Tibial artery (tissue), 4 donors: ENCODE results near the gene ZHX3.

ENCODE experiments used
- DNase-seq, 2 donors: peaks; one replicate each; pipeline ENCODE4 v3.0.0-alpha.2; 2019
- H3K27ac ChIP-seq, 2 donors: fragments of 200-600 bp; sonication (generic) in 1 of 2; 1 replicate in 1 of 2; 2 replicates in 1 of 2; pipeline ENCODE4 v1.5.1; 2018 to 2019; ENCODE audit warnings: mild to moderate bottlenecking in 1 of 2
- H3K27me3 ChIP-seq, 2 donors: fragments of 200-600 bp; sonication (generic) in 1 of 2; one replicate each; pipeline versions ENCODE4 v1.5.1 to v1.6.0; 2016 to 2019
- H3K36me3 ChIP-seq, 3 donors: fragments of 200-600 bp; sonication (generic) in 2 of 3; one replicate each; pipeline ENCODE4 v1.5.1; 2016 to 2019; ENCODE audit warnings: mild to moderate bottlenecking in 2 of 3
- H3K4me1 ChIP-seq, 4 donors: fragments of 200-600 bp; sonication (generic) in 2 of 4; 1 replicate in 3 of 4; 2 replicates in 1 of 4; pipeline ENCODE4 v1.5.1; 2016 to 2019
- H3K4me3 ChIP-seq, 2 donors: fragments of 200-600 bp; sonication (generic) in 1 of 2; 1 replicate in 1 of 2; 2 replicates in 1 of 2; pipeline ENCODE4 v1.5.1; 2018 to 2019; ENCODE audit warnings: mild to moderate bottlenecking in 2 of 2
- H3K9me3 ChIP-seq, 3 donors: fragments of 200-600 bp; sonication (generic) in 1 of 3; one replicate each; pipeline ENCODE4 v1.5.1; 2016 to 2019
- intact Hi-C: fragments of 100-400 bp; cut with DNase I; formaldehyde crosslinking; loops from one replicate; pipeline ENCODE4 v1.15.0; 2023; ENCODE audit warnings: low total_unique reads
- TF ChIP-seq, protein P1 (sequence below), 2 experiments: fragments of 200-600 bp in 1 of 2; fragments of 450-650 bp in 1 of 2; IDR thresholded peaks; one replicate each; pipeline ENCODE4 v1.5.1; 2017 to 2019; ENCODE audit warnings: antibody characterized with exemption in 2 of 2, mild to moderate bottlenecking in 1 of 2, moderate library complexity in 1 of 2

The ZHX3 gene

DNA sequence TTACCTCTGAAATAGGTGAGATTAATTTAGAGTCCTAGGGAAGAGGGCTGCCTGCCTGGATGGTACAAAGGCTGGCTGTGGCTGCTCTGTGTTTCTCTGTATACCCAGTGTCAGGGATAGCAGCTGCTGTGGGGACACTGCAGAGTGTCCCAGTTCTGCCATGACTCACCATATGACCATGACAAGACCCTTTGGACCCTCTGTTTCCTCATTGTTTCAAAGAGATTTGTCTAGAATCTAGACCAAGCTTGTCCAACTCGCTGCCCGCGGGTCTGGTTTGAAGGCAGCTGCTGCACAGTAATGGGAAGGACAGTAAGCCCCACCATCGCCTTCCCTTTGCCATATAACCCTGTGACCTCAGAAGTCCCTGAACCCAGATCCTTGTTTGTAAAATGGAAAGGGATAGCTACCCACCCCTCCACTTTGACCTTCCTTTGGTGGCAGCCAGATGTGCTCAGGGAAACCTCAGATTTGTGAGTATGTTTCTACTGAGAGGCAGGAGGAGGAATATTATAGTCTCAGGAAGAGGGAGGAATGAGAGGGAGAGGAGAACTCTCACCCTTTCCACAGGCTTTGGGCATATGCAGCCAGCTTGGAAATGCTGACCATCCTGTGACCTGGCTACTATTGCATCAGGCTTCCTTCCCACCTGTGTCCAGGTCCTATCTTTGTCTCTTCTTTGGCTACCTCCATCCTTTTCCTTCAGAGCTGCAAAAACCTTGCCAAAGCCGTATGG is 166.2 kb downstream of the ZHX3 start:
- intact Hi-C loops = no loop called here
- Histone ChIP-seq H3K4me3 (no peak overlapping the region), H3K36me3 (no peaks in the 10 kb centered on the region), H3K9me3 (no peaks in the 10 kb centered on the region), H3K27me3 (no peaks in the 10 kb centered on the region), H3K27ac (no peak overlapping the region), H3K4me1 (peaks cover 0 to 78% (median 58%) of the 10 kb centered on the region in 4 donors)
- DNase-seq = no peak
- TF ChIP-seq, protein P1, sequence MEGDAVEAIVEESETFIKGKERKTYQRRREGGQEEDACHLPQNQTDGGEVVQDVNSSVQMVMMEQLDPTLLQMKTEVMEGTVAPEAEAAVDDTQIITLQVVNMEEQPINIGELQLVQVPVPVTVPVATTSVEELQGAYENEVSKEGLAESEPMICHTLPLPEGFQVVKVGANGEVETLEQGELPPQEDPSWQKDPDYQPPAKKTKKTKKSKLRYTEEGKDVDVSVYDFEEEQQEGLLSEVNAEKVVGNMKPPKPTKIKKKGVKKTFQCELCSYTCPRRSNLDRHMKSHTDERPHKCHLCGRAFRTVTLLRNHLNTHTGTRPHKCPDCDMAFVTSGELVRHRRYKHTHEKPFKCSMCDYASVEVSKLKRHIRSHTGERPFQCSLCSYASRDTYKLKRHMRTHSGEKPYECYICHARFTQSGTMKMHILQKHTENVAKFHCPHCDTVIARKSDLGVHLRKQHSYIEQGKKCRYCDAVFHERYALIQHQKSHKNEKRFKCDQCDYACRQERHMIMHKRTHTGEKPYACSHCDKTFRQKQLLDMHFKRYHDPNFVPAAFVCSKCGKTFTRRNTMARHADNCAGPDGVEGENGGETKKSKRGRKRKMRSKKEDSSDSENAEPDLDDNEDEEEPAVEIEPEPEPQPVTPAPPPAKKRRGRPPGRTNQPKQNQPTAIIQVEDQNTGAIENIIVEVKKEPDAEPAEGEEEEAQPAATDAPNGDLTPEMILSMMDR (IDR thresholded peaks at IDR 0.05) = no peak

DNA sequence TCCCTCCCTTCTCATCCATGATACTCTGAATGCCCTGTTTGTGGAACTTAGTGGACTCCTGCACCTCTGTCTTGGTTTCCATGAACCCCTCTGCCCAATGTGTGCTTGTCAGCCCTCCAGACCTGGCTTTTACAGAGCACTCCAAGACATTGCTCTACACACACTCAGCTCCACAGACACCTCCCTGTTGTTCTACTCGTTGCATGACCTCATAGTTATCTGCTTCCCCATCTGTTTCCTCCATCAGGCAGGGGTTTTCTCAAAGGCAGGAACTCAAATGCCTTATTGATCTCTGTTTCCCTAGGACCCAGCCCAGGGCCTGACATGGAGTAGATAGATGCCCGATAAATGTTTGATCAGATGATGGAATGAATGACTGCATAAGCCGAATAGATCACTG is 166.9 kb downstream of the ZHX3 start:
- intact Hi-C loops = no loop called here
- Histone ChIP-seq H3K27ac (no peak overlapping the region), H3K36me3 (no peaks in the 10 kb centered on the region), H3K27me3 (no peaks in the 10 kb centered on the region), H3K9me3 (no peaks in the 10 kb centered on the region), H3K4me3 (no peak overlapping the region), H3K4me1 (peaks cover 0 to 78% (median 61%) of the 10 kb centered on the region in 4 donors)
- no peak for DNase-seq
- TF ChIP-seq, protein P1 (IDR thresholded peaks at IDR 0.05) = no peak

DNA sequence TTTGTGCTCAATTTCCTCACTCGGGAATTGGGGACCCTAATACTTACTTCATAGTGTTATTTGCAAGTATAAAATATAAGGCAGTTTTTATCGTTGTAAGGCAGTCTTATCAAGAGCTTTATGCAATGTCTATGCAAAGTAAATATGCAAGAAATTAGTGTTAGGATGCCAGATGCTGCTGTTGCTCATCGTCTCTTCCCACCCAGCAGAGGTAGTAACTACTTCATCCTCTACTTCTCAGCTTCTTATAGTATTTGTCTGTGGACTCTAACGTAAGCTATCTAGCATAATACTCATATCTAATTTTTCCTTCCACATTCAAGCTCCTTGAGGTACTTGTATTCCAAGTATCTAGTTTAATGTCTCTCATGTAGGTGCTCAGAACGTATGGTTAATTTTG is 168.6 kb downstream of the ZHX3 start:
- H3K27ac ChIP-seq = no peak overlapping the region
- intact Hi-C loops = no loop called here
- H3K4me3 ChIP-seq = no peak overlapping the region
- peaks cover 0 to 72% (median 55%) of the 10 kb centered on the region in 4 donors for H3K4me1 ChIP-seq
- H3K9me3 ChIP-seq = no peaks in the 10 kb centered on the region
- H3K27me3 ChIP-seq = no peaks in the 10 kb centered on the region
- H3K36me3 ChIP-seq = no peaks in the 10 kb centered on the region
- TF ChIP-seq, protein P1 (IDR thresholded peaks at IDR 0.05) = no peak
- no peak for DNase-seq

DNA sequence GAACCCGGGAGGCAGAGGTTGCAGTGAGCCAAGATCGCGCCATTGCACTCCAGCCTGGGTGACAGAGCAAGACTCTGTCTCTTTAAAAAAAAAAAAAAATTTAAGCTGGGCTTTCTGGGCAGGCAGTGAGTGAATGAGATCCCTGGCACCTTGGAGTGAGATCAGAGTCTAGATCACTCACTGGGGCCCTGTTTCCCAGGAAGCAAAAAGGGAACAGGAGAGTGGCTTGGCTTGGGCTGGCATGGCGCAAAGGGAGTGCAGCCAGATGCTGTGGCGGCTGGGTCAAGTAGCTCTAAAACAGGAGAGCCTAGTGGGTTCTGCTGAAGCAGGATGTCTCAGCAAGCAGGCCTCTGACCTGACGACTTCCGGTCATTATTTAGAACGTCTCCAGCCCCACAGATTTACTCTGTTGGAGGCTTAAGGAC is 169.8 kb downstream of the ZHX3 start:
- Histone ChIP-seq H3K36me3 (no peaks in the 10 kb centered on the region), H3K27ac (peak overlapping the region; percentile 49 to 72), H3K4me1 (peaks cover 0 to 71% (median 56%) of the 10 kb centered on the region in 4 donors), H3K4me3 (no peak overlapping the region), H3K27me3 (no peaks in the 10 kb centered on the region), H3K9me3 (no peaks in the 10 kb centered on the region)
- no peak for DNase-seq
- intact Hi-C loops = no loop called here
- TF ChIP-seq, protein P1 (IDR thresholded peaks at IDR 0.05) = no peak

GRCh38 chr20:41145821-41146620 is 171.5 kb downstream of the ZHX3 start:
- intact Hi-C loops = no loop called here
- TF ChIP-seq, protein P1 (IDR thresholded peaks at IDR 0.05) = no peak
- peak overlapping the region; percentile 72 to 73 for H3K27ac ChIP-seq
- no peaks in the 10 kb centered on the region for H3K36me3 ChIP-seq
- no peaks in the 10 kb centered on the region for H3K9me3 ChIP-seq
- no peaks in the 10 kb centered on the region for H3K27me3 ChIP-seq
- no peak for DNase-seq
- H3K4me1 ChIP-seq = peaks cover 6 to 77% (median 59%) of the 10 kb centered on the region in 4 donors
- no peak overlapping the region for H3K4me3 ChIP-seq
